B cell (primary cell): ENCODE results near the gene HIPK2. TPM values are rescaled to one million over a fixed set of nuclear protein-coding genes. Genes with fewer than 3 reads are reported as not detected.

Source experiments
- ATAC-seq: fragments of 200-7000 bp; cut with Tn5 transposase; one replicate; pipeline ENCODE4 v1.10.0; 2021; ENCODE audit warnings: low read depth, mild to moderate bottlenecking, moderate number of reproducible peaks, moderate library complexity
- CTCF ChIA-PET: fragments of 350-600 bp; sonication (Branson Sonifier 250); formaldehyde crosslinking; loops from one replicate; lab custom pipeline; 2021; ENCODE audit warnings: antibody characterized with exemption, inconsistent platforms; lab: Charles Lee
- POLR2A ChIA-PET: fragments of 350-600 bp; sonication (Branson Sonifier 250); formaldehyde crosslinking; loops from one replicate; lab custom pipeline; 2021; ENCODE audit warnings: antibody characterized with exemption; lab: Charles Lee
- DNase-seq: peaks from one replicate; pipeline ENCODE4 v3.0.0; 2013
- H2AFZ ChIP-seq: 2 replicates; pipeline ENCODE4 v1.6.1; 2012; ENCODE audit warnings: mild to moderate bottlenecking, low read depth, low read length; ENCODE audit not compliant: insufficient read depth, poor library complexity, severe bottlenecking
- H3K27ac ChIP-seq, 2 donors: 1 replicate in 1 of 2; 2 replicates in 1 of 2; pipeline ENCODE4 v1.5.1; 2012 to 2013; ENCODE audit warnings: low read length in 2 of 2, mild to moderate bottlenecking in 2 of 2, moderate library complexity in 1 of 2
- H3K27me3 ChIP-seq, 4 experiments: fragments of 200-600 bp in 1 of 4; sonication (generic) in 1 of 4; replicated peaks in 1 of 4; 1 replicate in 2 of 4; 2 replicates in 2 of 4; pipeline versions ENCODE4 v1.6.1 to v1.7.0; 2013 to 2016; ENCODE audit warnings: low read length in 3 of 4, mild to moderate bottlenecking in 2 of 4, mixed read lengths in 1 of 4, moderate library complexity in 1 of 4; ENCODE audit not compliant: insufficient read depth in 4 of 4, control insufficient read depth in 3 of 4; ENCODE audit errors: control extremely low read depth in 1 of 4
- H3K36me3 ChIP-seq, 2 experiments: replicated peaks in 1 of 2; 1 replicate in 1 of 2; 2 replicates in 1 of 2; pipeline versions ENCODE4 v1.6.1 to v1.7.1; 2013; ENCODE audit warnings: low read length in 1 of 2; ENCODE audit not compliant: insufficient read depth in 2 of 2, control insufficient read depth in 1 of 2; ENCODE audit errors: control extremely low read depth in 1 of 2, extremely low read depth in 1 of 2
- H3K4me1 ChIP-seq, 2 donors: fragments of 200-600 bp in 1 of 2; sonication (generic) in 1 of 2; 1 replicate in 1 of 2; 2 replicates in 1 of 2; pipeline versions ENCODE4 v1.5.1 to v1.6.1; 2013 to 2017; ENCODE audit warnings: low read length in 2 of 2; ENCODE audit not compliant: control insufficient read depth in 2 of 2, insufficient read depth in 2 of 2
- H3K4me2 ChIP-seq: replicated peaks from 2 replicates; pipeline ENCODE3; 2012; ENCODE audit warnings: mild to moderate bottlenecking, low read depth, low read length; ENCODE audit not compliant: poor library complexity, severe bottlenecking
- H3K4me3 ChIP-seq, 5 experiments: fragments of 200-600 bp in 1 of 5; sonication (generic) in 1 of 5; 1 replicate in 3 of 5; 2 replicates in 2 of 5; pipeline versions ENCODE4 v1.5.1 to v1.7.0; 2011 to 2016; ENCODE audit warnings: low read length in 4 of 5, mild to moderate bottlenecking in 4 of 5, low read depth in 2 of 5, control low read depth in 1 of 5, moderate library complexity in 1 of 5; ENCODE audit not compliant: insufficient read depth in 1 of 5; ENCODE audit errors: control extremely low read depth in 1 of 5, extremely low read depth in 1 of 5
- H3K79me2 ChIP-seq: fragments of 200-600 bp; sonication (generic); one replicate; pipeline ENCODE4 v1.6.0; 2016; ENCODE audit warnings: low read length; ENCODE audit not compliant: control insufficient read depth, insufficient read depth
- H3K9ac ChIP-seq: fragments of 200-600 bp; sonication (generic); 2 replicates; pipeline ENCODE4 v1.6.1; 2017; ENCODE audit warnings: mild to moderate bottlenecking, low read length, moderate library complexity
- H3K9me3 ChIP-seq, 3 donors: one replicate each; pipeline versions ENCODE4 v1.6.1 to v1.7.1; 2013; ENCODE audit warnings: low read length in 2 of 3; ENCODE audit not compliant: control insufficient read depth in 2 of 3, insufficient read depth in 1 of 3; ENCODE audit errors: control extremely low read depth in 1 of 3
- H4K20me1 ChIP-seq: 2 replicates; pipeline ENCODE4 v1.6.0; 2012; ENCODE audit warnings: mild to moderate bottlenecking, low read length; ENCODE audit not compliant: insufficient read depth, control insufficient read depth, poor library complexity, severe bottlenecking
- H3K27ac Mint-ChIP-seq: one replicate; pipeline ENCODE4 v1.8.0; 2021; ENCODE audit warnings: mixed read lengths
- H3K27me3 Mint-ChIP-seq: one replicate; pipeline ENCODE4 v1.8.0; 2021; ENCODE audit warnings: mixed read lengths
- H3K4me1 Mint-ChIP-seq: one replicate; pipeline ENCODE4 v1.8.0; 2021; ENCODE audit warnings: mixed read lengths
- H3K4me3 Mint-ChIP-seq: one replicate; pipeline ENCODE4 v1.8.0; 2021; ENCODE audit warnings: mixed read lengths
- H3K9me3 Mint-ChIP-seq: one replicate; pipeline ENCODE4 v1.8.0; 2022; ENCODE audit warnings: mixed read lengths; ENCODE audit not compliant: insufficient read depth
- EZH2 ChIP-seq: IDR thresholded peaks from 2 replicates; pipeline ENCODE4 v1.6.1; 2012; ENCODE audit warnings: borderline replicate concordance, low read depth, mild to moderate bottlenecking, moderate library complexity, low read length; ENCODE audit not compliant: insufficient read depth, poor library complexity, severe bottlenecking
- WGBS: methylation state at CpG from one replicate; pipeline ENCODE4 v1.1.5; 2013; ENCODE audit warnings: missing lambda C conversion rate; ENCODE audit not compliant: insufficient coverage; 5-methylcytosine and 5-hydroxymethylcytosine counted together
- intact Hi-C: fragments of 100-400 bp; cut with micrococcal nuclease; formaldehyde crosslinking; loops from one replicate; pipeline ENCODE4 v1.10.0; 2022
- polyA plus RNA-seq: library from polyadenylated mRNA; depleted of rRNA; stranded (reverse); fragments of >200 nt; gene quantifications from 2 replicates; pipeline ENCODE4 v1.2.3, GENCODE V29; 2012
- total RNA-seq, 2 donors: library from RNA; stranded (reverse); fragments of 120-200 nt in 1 of 2; gene quantifications; 1 replicate in 1 of 2; 2 replicates in 1 of 2; pipeline versions ENCODE4 v1.2.3 to v1.2.4, GENCODE V29; 2013 to 2022
- TF ChIP-seq, protein P1 (sequence below): fragments of 200-600 bp; IDR thresholded peaks from one replicate; pipeline ENCODE4 v1.8.0; 2022; ENCODE audit warnings: antibody characterized with exemption, mild to moderate bottlenecking

HIPK2 gene
- total and polyA plus RNA-seq, 2 donors (not counting 1 experiment from before 2014, with no cell fraction given), result 6.8 to 58.2 TPM

DNA sequence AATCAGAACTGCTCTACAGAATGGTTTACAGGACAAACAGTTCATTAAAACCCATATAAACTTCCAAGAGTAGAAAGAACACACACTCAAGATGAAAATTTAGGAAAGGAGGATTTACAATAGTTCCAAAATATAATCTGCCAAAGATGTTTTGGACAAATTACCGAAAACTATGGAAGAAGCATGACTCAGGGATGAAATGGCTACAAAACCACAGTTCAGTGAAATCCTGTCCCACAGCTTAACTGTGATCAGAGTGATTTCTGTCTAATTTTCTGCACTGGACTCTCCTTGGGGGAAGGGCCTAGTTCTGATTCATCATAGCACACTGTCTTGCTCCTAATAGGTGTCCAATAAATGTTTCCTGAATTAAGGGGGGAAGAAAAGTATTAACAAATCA is 82.2 kb downstream of the HIPK2 start:
- no peak overlapping the region for H3K4me3 Mint-ChIP-seq
- Histone ChIP-seq H3K36me3 (no peaks in the 10 kb centered on the region), H3K4me2 (no peak overlapping the region), H3K27ac (no peak overlapping the region), H4K20me1 (no peaks in the 10 kb centered on the region), H3K9me3 (no peaks in the 10 kb centered on the region), H3K4me1 (peaks cover 30 to 34% of the 10 kb centered on the region in 2 donors), H2AFZ (no peak overlapping the region), H3K79me2 (peaks cover 24% of the 10 kb centered on the region), H3K4me3 (no peak overlapping the region), H3K9ac (no peak overlapping the region), H3K27me3 (no peaks in the 10 kb centered on the region)
- ChIA-PET POLR2A (no interaction called here), CTCF (no interaction called here)
- H3K27ac Mint-ChIP-seq, result peak overlapping the region; percentile 8
- no peaks in the 10 kb centered on the region for H3K27me3 Mint-ChIP-seq
- no CpG with 5 or more reads among the region's 1 CpG for WGBS
- H3K4me1 Mint-ChIP-seq, result peaks cover 51% of the 10 kb centered on the region
- TF ChIP-seq, protein P1, sequence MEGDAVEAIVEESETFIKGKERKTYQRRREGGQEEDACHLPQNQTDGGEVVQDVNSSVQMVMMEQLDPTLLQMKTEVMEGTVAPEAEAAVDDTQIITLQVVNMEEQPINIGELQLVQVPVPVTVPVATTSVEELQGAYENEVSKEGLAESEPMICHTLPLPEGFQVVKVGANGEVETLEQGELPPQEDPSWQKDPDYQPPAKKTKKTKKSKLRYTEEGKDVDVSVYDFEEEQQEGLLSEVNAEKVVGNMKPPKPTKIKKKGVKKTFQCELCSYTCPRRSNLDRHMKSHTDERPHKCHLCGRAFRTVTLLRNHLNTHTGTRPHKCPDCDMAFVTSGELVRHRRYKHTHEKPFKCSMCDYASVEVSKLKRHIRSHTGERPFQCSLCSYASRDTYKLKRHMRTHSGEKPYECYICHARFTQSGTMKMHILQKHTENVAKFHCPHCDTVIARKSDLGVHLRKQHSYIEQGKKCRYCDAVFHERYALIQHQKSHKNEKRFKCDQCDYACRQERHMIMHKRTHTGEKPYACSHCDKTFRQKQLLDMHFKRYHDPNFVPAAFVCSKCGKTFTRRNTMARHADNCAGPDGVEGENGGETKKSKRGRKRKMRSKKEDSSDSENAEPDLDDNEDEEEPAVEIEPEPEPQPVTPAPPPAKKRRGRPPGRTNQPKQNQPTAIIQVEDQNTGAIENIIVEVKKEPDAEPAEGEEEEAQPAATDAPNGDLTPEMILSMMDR, result no peak
- no peak for TF ChIP-seq EZH2
- no peaks in the 10 kb centered on the region for H3K9me3 Mint-ChIP-seq
- DNase-seq (no peak), ATAC-seq (no peak)
- intact Hi-C loops, result no loop called here

DNA sequence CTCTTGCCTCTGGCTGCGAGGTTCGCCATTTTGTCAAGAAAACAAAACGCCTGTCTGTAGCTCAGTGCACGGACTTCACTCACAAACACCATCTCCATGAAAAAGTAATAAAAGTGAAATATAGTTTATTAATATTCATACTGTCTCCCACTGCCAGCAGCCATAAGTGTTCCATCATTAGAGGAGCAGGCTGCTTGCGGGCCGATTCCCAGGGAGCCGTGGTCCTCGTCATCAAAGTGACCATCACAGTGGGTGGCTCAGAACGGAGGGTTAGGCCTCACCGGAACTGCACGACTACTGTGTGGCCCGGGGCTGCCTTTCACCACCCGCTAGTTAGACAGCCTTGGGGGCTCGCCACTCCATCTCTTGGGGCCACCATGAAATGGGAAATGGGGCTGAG is 82.7 kb downstream of the HIPK2 start:
- no peaks in the 10 kb centered on the region for H3K27me3 Mint-ChIP-seq
- H3K4me3 Mint-ChIP-seq, result no peak overlapping the region
- intact Hi-C loops, result no loop called here
- peaks cover 22% of the 10 kb centered on the region for H3K79me2 ChIP-seq
- no peak overlapping the region for H3K4me3 ChIP-seq
- H2AFZ ChIP-seq, result no peak overlapping the region
- WGBS, result 98% methylated on average over 8 of the region's 14 CpGs
- no peaks in the 10 kb centered on the region for H4K20me1 ChIP-seq
- POLR2A ChIA-PET, result no interaction called here
- H3K9ac ChIP-seq, result no peak overlapping the region
- TF ChIP-seq EZH2, result no peak
- TF ChIP-seq, protein P1, result no peak
- H3K27me3 ChIP-seq, result no peaks in the 10 kb centered on the region
- CTCF ChIA-PET, result no interaction called here
- DNase-seq (no peak), ATAC-seq (no peak)
- no peaks in the 10 kb centered on the region for H3K9me3 ChIP-seq
- no peaks in the 10 kb centered on the region for H3K9me3 Mint-ChIP-seq
- peaks cover 46% of the 10 kb centered on the region for H3K4me1 Mint-ChIP-seq
- peaks cover 0 to 1% of the 10 kb centered on the region in 2 experiments for H3K36me3 ChIP-seq
- no peak overlapping the region for H3K4me2 ChIP-seq
- H3K27ac ChIP-seq, result no peak overlapping the region
- peaks cover 27 to 34% of the 10 kb centered on the region in 2 donors for H3K4me1 ChIP-seq
- no peak overlapping the region for H3K27ac Mint-ChIP-seq
